D721Med (cell line): ENCODE measurements around the gene DUS2.
"Not testable (repeated sequence)": the region's sequence is repeated elsewhere in the genome, so short reads cannot be mapped to it uniquely, and the experiment has no call there.

Experiments used
- DNase-seq: peaks from one replicate; pipeline ENCODE4 v3.0.0; 2011; ENCODE audit warnings: low spot score; ENCODE audit not compliant: insufficient read length
- FAIRE-seq: peaks from 2 replicates; lab custom pipeline; 2011; peaks lifted over from hg19 to GRCh38; lab: Jason Lieb, UNC
- CTCF ChIP-seq: IDR thresholded peaks from 2 replicates; pipeline ENCODE4 v1.5.1; 2012; ENCODE audit warnings: mild to moderate bottlenecking, control low read depth; ENCODE audit not compliant: insufficient read depth; ENCODE audit errors: missing control alignments

The DUS2 gene

GRCh38 chr16:67992661-67993206 is 30.4 kb upstream of the DUS2 start:
- no peak for DNase-seq
- TF ChIP-seq CTCF = no peak
- FAIRE-seq = no peak

DNA sequence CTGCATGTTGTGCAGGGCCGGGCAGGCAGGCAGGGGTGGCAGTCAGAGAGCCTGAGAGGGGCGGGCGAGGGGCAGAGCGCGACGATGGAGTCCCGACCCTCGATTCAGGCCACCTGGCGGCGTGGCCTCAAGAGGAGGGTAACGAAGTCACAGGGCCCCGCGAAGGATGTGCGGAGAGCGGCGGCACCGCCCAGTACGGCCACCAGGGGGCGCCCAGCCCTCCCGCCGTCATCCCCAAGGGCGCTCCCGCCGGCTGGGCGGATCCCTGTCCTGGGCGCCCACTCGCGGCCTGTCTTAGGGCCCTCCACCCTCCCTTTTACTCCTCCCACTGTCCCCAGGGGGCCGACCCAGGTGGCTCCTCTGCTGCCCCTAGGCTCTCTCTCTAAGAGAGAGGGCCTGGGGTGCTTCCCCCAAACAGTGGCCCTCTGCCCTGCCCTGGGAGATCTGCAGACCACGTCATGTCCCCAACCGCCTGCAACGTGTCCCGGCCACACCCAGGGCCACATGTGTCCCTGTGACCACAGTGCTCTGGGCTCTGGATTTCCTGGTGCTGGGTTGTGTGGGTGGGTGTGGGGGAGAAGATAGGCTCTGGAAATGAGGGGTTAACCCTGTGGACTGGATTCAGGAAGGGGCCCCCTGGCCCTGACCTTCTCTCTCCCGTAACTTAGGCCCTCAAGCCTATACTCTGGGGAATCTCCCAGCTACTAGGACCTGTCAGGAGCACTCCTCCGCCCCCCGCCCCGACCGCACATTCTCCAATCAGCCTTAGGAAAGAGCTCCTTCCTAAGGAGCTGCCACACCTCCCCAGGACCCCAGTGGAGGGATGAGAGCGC is 29.7 kb upstream of the DUS2 start:
- FAIRE-seq = no peak
- peak; percentile 75 for TF ChIP-seq CTCF
- DNase-seq = peak; percentile 30

DNA sequence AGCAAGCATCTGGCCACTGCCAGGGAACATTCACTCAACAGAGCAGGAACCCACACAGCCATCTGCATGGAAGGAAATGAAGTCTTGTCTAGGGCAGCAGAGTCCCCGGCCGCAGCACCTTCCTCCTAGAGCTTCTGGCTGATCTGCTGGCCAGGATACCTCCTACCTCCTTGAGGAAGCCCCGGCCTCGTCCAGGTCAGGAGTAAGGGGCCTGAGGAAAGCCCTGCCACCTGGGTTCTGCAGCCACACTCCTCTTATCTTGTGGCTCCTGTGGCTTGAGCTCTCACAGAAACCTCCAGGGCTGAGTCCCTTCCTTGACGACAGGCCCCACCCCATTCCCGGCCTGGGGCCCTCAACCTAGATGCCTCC is 29.1 kb upstream of the DUS2 start:
- not testable (repeated sequence) for FAIRE-seq

GRCh38 chr16:67995423-67995822 is 27.7 kb upstream of the DUS2 start:
- no peak for DNase-seq
- no peak for TF ChIP-seq CTCF

More for the DNA sequence above, 29.1 kb upstream of the DUS2 start:
- not testable (repeated sequence) for DNase-seq

GRCh38 chr16:67996666-67997065 is 26.4 kb upstream of the DUS2 start:
- DNase-seq (no peak), FAIRE-seq (no peak)
- TF ChIP-seq CTCF = no peak

More at GRCh38 chr16:67995423-67995822, 27.7 kb upstream of the DUS2 start:
- no peak for FAIRE-seq

GRCh38 chr16:67998231-67998778 is 24.8 kb upstream of the DUS2 start:
- not testable (repeated sequence) for DNase-seq, FAIRE-seq

DNA sequence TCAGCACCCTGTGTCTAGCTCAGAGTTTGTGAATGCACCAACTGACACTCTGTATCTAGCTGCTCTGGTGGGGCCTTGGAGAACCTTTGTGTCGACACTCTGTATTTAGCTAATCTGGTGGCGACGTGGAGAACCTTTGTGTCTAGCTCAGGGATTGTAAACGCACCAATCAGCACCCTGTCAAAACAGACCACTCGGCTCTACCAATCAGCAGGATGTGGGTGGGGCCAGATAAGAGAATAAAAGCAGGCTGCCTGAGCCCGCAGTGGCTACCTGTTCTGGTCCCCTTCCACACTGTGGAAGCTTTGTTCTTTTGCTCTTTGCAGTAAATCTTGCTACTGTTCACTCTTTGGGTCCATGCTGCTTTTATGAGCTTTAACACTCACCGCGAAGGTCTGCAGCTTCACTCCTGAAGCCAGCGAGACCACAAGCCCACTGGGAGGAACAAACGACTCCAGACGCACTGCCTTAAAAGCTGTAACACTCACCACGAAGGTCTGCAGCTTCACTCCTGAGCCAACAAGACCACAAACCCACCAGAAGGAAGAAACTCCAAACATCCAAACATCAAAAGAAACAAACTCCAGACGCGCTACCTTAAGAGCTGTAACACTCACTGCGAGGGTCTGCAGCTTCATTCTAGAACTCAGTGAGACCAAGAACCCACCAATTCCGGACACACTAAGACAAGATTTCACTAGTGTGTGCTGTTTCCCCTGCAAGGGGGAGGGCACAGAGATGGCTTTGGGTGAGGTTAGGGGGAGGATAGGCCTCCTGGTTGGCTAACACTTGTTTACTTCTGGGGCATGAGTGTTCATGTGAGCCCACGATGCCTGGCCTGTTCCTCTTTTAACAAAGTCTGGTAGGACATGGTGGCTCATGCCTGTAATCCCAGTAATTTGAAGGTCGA is 24.1 kb upstream of the DUS2 start, which contains the start of gene DPEP2:
Gene DPEP2, minus strand, starts transcription at position 706 of the 910 bp plus-strand sequence. CDS start 6,272 bp downstream, outside the sequence.
- not testable (repeated sequence) for FAIRE-seq, DNase-seq

- FAIRE-seq (no peak), DNase-seq (no peak)
- no peak for TF ChIP-seq CTCF
These were observed 23.1 kb upstream of the DUS2 start for GRCh38 chr16:67999985-68000384.
